HG03045 (cell line): ENCODE data around the gene NXPE3.

ENCODE experiments used
- ATAC-seq: cut with Tn5 transposase; IDR thresholded peaks from one replicate; pipeline ENCODE4 v1.9.1; 2021; ENCODE audit warnings: mild to moderate bottlenecking, moderate library complexity; ENCODE audit not compliant: unreplicated experiment

Gene NXPE3

GRCh38 chr3:101828276-101828675 is 49.3 kb downstream of the NXPE3 start:
- no peak for ATAC-seq

GRCh38 chr3:101828691-101829436 is 49.9 kb downstream of the NXPE3 start:
- peak; percentile 49 for ATAC-seq

- ATAC-seq = no peak
These were observed 50.4 kb downstream of the NXPE3 start for GRCh38 chr3:101829437-101829830.

- no peak for ATAC-seq
These were observed 50.9 kb downstream of the NXPE3 start for GRCh38 chr3:101829874-101830273.

- no peak for ATAC-seq
These were observed 54.5 kb downstream of the NXPE3 start for GRCh38 chr3:101833446-101833974.

GRCh38 chr3:101835676-101836075 is 56.7 kb downstream of the NXPE3 start:
- ATAC-seq = no peak

- no peak for ATAC-seq
These were observed 57.1 kb downstream of the NXPE3 start for GRCh38 chr3:101836160-101836559.

GRCh38 chr3:101836652-101837598 is 57.9 kb downstream of the NXPE3 start:
- no peak for ATAC-seq

GRCh38 chr3:101838691-101839090 is 59.7 kb downstream of the NXPE3 start:
- no peak for ATAC-seq

GRCh38 chr3:101840066-101840465 is 61.1 kb downstream of the NXPE3 start:
- no peak for ATAC-seq

- ATAC-seq = no peak
These were observed 63.4 kb downstream of the NXPE3 start for GRCh38 chr3:101842245-101842934.

- no peak for ATAC-seq
These were observed 63.9 kb downstream of the NXPE3 start for GRCh38 chr3:101842935-101843330.

GRCh38 chr3:101845425-101845824 is 66.4 kb downstream of the NXPE3 start:
- no peak for ATAC-seq

GRCh38 chr3:101846709-101847108 is 67.7 kb downstream of the NXPE3 start:
- ATAC-seq = no peak

- no peak for ATAC-seq
These were observed 68.3 kb downstream of the NXPE3 start for GRCh38 chr3:101847328-101847727.

- ATAC-seq = no peak
These were observed 69.3 kb downstream of the NXPE3 start for GRCh38 chr3:101848326-101848725.

GRCh38 chr3:101848754-101849713 is 70.0 kb downstream of the NXPE3 start, which contains the start of gene NFKBIZ:
TSS of gene NFKBIZ (plus strand) at chr3:101849514. CDS start at chr3:101849629, 115 bp downstream.
- ATAC-seq = peak; percentile 80

- ATAC-seq = peak; percentile 32
These were observed 70.8 kb downstream of the NXPE3 start for GRCh38 chr3:101849714-101850245.

- peak; percentile 20 for ATAC-seq
These were observed 71.4 kb downstream of the NXPE3 start for GRCh38 chr3:101850246-101851051.
